Glutamatergic neuron (in vitro differentiated cells): Measurements from ENCODE around the gene FAM53B. TPM values are rescaled to one million over a fixed set of nuclear protein-coding genes. Genes with fewer than 3 reads are reported as not detected.
A peak's percentile ranks its signal among the peaks of the same experiment; 100 is the strongest.

Experiments
- DNase-seq: peaks from one replicate; pipeline ENCODE4 v3.0.0; 2022
- H3K27ac Mint-ChIP-seq: one replicate; pipeline ENCODE4 v1.8.0; 2020; ENCODE audit warnings: mild to moderate bottlenecking, mixed read lengths, inconsistent platforms; ENCODE audit not compliant: unreplicated experiment
- H3K27me3 Mint-ChIP-seq: one replicate; pipeline ENCODE4 v1.8.0; 2020; ENCODE audit warnings: mild to moderate bottlenecking, moderate library complexity, mixed read lengths, inconsistent platforms; ENCODE audit not compliant: unreplicated experiment
- H3K36me3 Mint-ChIP-seq: one replicate; pipeline ENCODE4 v1.8.0; 2020; ENCODE audit warnings: mild to moderate bottlenecking, mixed read lengths, inconsistent platforms; ENCODE audit not compliant: unreplicated experiment
- H3K4me1 Mint-ChIP-seq: one replicate; pipeline ENCODE4 v1.8.0; 2020; ENCODE audit warnings: mild to moderate bottlenecking, low read depth, mixed read lengths, inconsistent platforms; ENCODE audit not compliant: unreplicated experiment
- H3K4me3 Mint-ChIP-seq: one replicate; pipeline ENCODE4 v1.8.0; 2020; ENCODE audit warnings: mild to moderate bottlenecking, mixed read lengths, inconsistent platforms; ENCODE audit not compliant: unreplicated experiment
- H3K9me3 Mint-ChIP-seq: one replicate; pipeline ENCODE4 v1.8.0; 2020; ENCODE audit warnings: mild to moderate bottlenecking, moderate library complexity, mixed read lengths, inconsistent platforms; ENCODE audit not compliant: unreplicated experiment
- CTCF ChIP-seq: fragments of 200-600 bp; sonication (generic); IDR thresholded peaks from one replicate; pipeline ENCODE4 v1.5.0; 2021; ENCODE audit not compliant: partially characterized antibody, unreplicated experiment
- total RNA-seq: library from RNA; stranded (reverse); fragmentation: NEBNext Ultra II Directional; extraction: Animal tissue kit (Norgen Biotek cat#: 25700); gene quantifications from one replicate; pipeline ENCODE4 v1.2.1, GENCODE V29; 2021; ENCODE audit not compliant: unreplicated experiment

The FAM53B gene
- total RNA-seq, 1 donor from 2014 or later: 30.5 TPM

GRCh38 chr10:124670849-124671248 is 73.3 kb downstream of the FAM53B start:
- TF ChIP-seq CTCF: no peak
- peak overlapping the region; percentile 57 for H3K4me3 Mint-ChIP-seq
- H3K27ac Mint-ChIP-seq: peak overlapping the region; percentile 92
- peak; percentile 59 for DNase-seq
- no peaks in the 10 kb centered on the region for H3K36me3 Mint-ChIP-seq
- H3K9me3 Mint-ChIP-seq: peaks cover 3% of the 10 kb centered on the region
- H3K27me3 Mint-ChIP-seq: peaks cover 10% of the 10 kb centered on the region
- peaks cover 55% of the 10 kb centered on the region for H3K4me1 Mint-ChIP-seq

DNA sequence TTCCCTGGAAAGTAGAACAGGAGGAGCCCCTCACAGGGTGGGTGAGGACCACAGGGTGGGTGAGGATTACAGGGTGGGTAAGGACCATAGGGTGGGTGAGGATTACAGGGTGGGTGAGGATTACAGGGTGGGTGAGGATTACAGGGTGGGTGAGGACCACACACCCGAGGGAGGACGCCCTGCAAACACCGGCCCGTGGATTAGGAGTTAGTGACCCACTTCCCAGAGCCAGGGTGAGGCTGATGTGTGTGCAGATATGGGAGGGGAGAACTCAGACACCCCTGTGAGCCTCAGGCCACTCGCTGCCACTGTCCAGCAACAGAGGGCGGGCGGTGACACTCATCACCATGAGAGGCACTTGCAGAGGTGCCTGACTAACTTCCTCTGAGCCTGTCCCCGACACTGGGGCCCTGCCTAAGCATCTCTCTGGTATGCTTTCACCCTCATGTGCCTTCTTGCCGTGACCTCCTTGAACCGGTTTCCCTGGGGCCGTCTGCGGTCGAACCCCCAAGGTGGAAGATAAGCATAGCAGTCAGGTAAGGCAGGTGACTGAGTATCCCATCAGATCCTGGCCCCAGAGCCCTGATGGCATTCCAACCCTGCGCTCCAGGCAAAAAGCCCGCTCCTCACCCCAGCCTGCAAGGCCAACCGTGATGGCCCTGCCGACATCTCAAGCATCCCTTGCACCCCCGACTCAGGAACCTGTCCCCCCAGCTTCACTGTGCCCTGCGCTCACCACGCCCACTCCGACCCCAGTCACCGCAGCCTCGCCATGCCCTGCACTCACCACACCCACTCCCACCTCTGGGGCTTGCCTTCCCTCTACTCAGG is 74.1 kb downstream of the FAM53B start:
- H3K9me3 Mint-ChIP-seq: peaks cover 8% of the 10 kb centered on the region
- no peak for DNase-seq
- H3K4me1 Mint-ChIP-seq: peaks cover 53% of the 10 kb centered on the region
- peaks cover 7% of the 10 kb centered on the region for H3K27me3 Mint-ChIP-seq
- H3K27ac Mint-ChIP-seq: peak overlapping the region; percentile 92
- H3K36me3 Mint-ChIP-seq: no peaks in the 10 kb centered on the region
- TF ChIP-seq CTCF: no peak
- H3K4me3 Mint-ChIP-seq: peak overlapping the region; percentile 57

DNA sequence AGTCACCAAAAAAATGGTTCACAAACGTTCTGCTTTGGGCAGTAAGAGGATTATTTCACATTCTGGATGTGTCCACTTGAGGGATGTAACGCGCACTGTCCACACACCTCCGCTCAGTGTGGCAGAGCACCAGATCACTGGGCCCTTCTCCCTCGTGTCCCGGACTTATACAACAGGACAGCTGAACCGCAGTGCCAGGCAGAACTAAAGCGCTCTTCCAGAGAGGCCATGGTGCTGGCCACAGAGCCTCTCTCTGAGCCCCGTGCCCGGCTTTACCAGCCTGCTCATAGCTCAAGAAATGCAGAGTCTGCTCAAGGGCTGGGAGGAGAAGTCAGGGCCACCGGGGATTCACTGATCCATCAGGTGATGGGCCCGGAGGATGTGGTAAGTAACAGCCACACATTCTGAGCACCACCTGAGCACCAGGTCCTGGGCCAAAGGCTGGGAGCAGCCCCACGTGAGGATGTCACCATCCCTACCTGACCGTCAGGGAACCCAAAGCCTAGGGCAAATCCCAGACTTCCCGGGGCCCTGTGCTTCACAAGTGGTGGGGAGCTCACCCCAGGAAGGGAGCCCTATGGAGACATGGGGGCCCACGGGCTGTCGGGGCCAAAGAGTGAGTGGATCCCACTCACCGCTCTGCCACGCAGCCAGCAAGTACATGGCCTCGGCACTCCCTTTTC is 74.9 kb downstream of the FAM53B start:
- Mint-ChIP-seq H3K27ac (no peak overlapping the region), H3K36me3 (no peaks in the 10 kb centered on the region), H3K4me3 (no peak overlapping the region), H3K4me1 (peaks cover 49% of the 10 kb centered on the region), H3K9me3 (peaks cover 8% of the 10 kb centered on the region), H3K27me3 (peaks cover 7% of the 10 kb centered on the region)
- no peak for TF ChIP-seq CTCF
- DNase-seq: no peak

DNA sequence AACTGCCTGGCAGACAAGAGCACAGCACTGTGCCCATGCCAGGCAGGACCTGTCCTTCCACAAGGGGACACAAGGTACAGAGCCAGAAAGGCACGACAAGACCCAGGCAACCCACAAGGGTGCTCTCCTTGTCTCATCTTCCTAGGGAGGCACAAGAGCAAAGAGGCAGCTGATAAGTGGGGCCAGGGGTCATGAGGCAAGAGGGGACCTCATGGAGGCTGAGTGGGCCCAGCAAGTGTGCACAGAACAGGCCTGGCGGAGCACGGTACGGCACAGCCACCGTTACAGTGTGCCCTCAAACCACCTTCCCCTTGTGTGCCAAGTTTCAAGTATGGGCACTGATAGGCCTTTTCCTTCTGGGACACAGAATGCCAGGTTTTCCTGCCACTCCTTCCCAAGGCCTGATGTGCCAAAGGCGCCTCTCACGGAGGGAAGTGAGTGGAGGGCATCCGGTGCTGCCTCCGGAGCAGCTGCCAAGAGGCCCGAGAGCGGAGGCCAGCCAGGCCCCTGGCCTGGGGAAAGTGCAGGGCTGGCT is 75.6 kb downstream of the FAM53B start:
- H3K36me3 Mint-ChIP-seq: no peaks in the 10 kb centered on the region
- peaks cover 7% of the 10 kb centered on the region for H3K27me3 Mint-ChIP-seq
- peak overlapping the region; percentile 62 for H3K27ac Mint-ChIP-seq
- H3K4me1 Mint-ChIP-seq: peaks cover 47% of the 10 kb centered on the region
- H3K9me3 Mint-ChIP-seq: peaks cover 8% of the 10 kb centered on the region
- TF ChIP-seq CTCF: no peak
- H3K4me3 Mint-ChIP-seq: no peak overlapping the region
- no peak for DNase-seq
